Left forelimb (tissue), 1 donor: ENCODE data around the gene ATXN7L2.

ENCODE experiments used
- DNase-seq: peaks from one replicate; pipeline ENCODE4 v3.0.0-alpha.2; 2018; ENCODE audit warnings: low spot score

The ATXN7L2 gene

DNA sequence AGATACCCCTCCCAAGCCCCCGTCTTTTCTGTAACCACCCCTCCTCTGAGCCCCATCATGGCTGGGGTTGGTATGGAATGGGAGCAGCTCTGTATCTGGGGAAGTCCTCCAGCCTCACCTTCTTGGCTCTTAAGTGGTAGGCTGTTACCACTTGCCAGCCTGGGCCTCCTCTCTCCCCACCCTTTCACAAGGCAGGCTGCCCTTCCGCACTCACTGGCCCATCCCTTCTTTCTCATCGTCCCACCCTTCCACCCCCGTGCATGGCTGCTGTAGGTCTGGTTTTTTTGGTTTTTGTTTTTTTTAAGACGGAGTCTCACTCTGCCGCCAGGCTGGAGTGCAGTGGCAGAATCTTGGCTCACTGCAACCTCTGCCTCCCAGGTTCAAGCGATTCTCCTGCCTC is 15.4 kb downstream of the ATXN7L2 start:
- no peak for DNase-seq

DNA sequence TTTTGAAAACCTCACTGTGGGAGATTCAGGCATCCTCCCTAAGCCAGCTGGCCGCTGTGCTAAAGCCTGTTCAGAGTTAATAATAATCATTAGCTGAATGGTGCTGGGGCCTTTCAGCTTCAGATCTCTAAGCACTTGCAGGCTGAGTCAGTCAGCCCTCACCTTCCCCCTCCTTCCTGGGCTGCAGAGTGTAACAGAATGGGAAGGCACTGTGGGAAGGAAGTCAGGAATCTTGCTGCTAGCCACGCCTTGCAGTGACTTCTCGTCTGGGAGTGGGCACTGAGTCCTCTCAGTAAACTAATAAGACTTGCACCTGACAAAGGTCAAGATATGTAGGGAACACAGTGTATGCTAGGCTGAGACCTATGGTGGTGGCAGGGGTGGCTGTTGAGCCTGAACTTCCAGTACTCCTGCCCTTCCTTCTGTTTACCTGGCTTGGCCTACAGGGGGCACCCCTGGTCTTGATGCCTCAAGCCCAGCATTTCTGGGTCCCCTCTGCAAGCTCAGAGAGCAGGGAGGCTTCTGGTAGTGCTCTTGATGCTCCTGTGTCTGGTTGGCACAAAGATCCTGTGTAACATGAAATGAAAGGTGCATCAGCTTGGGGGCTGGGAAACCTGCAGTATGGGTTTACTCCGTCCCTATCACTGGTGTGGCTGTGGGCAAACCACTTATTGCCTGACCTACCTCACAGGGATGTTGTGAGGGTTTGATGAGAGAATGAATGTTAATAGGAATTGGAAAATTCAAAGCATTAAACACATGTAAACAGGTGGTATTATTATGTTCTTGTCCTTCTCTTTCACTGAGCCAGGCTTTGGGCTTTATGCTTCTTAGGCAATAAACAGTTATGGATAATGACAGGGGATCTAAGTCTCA is 16.2 kb downstream of the ATXN7L2 start:
- no peak for DNase-seq

- no peak for DNase-seq
Measured at GRCh38 chr1:109500941-109501381, 17.3 kb downstream of the ATXN7L2 start.

DNA sequence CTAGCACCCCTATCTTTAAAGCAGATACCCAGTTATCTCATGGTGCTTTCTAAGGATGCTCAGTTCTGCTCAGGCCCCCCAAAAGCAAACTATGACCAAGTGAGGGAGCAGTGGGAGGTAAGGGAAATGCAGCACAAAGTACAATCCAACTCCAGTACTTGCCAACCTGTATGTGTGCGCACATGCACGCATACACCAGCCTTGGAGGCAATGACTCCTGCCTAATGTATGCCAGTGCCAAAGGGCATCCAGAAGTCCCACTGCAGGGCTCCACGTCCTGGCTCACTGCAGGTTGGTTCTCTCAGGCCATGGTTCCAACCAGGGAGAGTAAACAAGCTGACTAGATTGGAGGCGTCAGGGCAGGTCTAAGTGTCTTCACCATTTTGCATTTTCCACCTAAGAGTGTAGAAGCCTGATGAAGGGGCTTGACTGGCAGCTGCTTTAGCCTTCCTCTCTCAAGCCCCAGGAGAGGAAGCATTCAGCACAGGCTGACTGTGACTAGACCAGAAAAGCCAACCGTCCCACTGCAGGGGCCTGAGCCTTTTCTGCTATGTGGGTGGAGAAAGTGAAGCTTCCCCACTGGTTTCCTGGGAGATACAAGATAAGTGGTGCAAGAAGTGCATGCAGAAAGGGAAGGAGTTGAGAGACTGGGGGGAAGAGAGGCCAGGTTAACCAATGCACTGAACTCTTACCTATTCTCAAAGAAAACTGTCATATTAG is 18.1 kb downstream of the ATXN7L2 start:
- DNase-seq, result no peak

- no peak for DNase-seq
Measured at GRCh38 chr1:109502364-109502851, 18.7 kb downstream of the ATXN7L2 start.

GRCh38 chr1:109503935-109504334 is 20.2 kb downstream of the ATXN7L2 start:
- DNase-seq, result no peak

DNA sequence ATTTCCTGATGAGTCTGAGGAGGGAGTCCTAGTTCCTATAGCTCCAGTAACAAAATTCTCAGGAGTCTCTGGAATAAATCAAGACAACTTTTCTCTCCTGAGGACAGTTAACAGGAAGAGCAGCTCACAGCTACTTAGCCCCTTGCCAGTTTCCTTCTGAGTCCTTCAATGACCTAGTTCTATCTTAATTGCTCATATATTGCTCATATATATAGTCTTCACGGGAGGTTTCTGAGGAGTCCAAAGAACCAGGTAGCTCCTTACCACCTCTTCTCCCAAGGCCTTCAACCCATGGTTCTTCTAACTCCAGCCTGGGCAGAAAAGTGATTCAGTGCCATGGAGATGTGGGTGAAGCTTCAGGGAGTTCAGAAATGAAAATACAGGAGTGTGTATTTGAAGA is 21.3 kb downstream of the ATXN7L2 start:
- DNase-seq, result no peak

- no peak for DNase-seq
Measured at GRCh38 chr1:109508001-109508872, 24.5 kb downstream of the ATXN7L2 start.

GRCh38 chr1:109508873-109509175 is 25.1 kb downstream of the ATXN7L2 start:
- DNase-seq, result no peak

- peak; percentile 81 for DNase-seq
Measured at GRCh38 chr1:109509176-109510134, 25.8 kb downstream of the ATXN7L2 start, which contains the start of gene AMIGO1. Gene AMIGO1, minus strand, starts transcription at chr1:109509727. Its CDS starts 815 bp downstream, at chr1:109508912.

- no peak for DNase-seq
Measured at GRCh38 chr1:109513110-109513710, 29.5 kb downstream of the ATXN7L2 start.

- DNase-seq, result no peak
Measured at GRCh38 chr1:109514846-109515245, 31.1 kb downstream of the ATXN7L2 start.

- DNase-seq, result no peak
Measured at GRCh38 chr1:109516872-109517271, 33.2 kb downstream of the ATXN7L2 start.

DNA sequence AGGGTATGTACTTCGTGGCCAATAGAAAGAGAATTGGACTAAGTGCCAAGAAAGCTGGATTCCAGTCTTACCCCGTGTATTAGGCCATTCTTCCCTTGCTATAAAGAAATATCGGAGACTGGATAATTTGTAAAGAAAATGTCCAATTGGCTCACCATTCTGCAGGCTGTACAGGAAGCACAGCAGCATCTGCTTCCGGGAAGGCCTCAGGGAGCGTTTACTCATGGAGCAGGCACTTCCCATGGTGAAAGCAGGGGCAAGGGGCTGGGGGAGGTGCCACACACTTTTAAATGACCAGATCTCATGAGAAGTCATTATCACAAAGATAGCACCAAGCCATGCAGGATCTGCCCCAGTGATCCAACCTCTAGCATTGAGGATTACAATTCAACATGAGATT is 33.6 kb downstream of the ATXN7L2 start:
- no peak for DNase-seq

DNA sequence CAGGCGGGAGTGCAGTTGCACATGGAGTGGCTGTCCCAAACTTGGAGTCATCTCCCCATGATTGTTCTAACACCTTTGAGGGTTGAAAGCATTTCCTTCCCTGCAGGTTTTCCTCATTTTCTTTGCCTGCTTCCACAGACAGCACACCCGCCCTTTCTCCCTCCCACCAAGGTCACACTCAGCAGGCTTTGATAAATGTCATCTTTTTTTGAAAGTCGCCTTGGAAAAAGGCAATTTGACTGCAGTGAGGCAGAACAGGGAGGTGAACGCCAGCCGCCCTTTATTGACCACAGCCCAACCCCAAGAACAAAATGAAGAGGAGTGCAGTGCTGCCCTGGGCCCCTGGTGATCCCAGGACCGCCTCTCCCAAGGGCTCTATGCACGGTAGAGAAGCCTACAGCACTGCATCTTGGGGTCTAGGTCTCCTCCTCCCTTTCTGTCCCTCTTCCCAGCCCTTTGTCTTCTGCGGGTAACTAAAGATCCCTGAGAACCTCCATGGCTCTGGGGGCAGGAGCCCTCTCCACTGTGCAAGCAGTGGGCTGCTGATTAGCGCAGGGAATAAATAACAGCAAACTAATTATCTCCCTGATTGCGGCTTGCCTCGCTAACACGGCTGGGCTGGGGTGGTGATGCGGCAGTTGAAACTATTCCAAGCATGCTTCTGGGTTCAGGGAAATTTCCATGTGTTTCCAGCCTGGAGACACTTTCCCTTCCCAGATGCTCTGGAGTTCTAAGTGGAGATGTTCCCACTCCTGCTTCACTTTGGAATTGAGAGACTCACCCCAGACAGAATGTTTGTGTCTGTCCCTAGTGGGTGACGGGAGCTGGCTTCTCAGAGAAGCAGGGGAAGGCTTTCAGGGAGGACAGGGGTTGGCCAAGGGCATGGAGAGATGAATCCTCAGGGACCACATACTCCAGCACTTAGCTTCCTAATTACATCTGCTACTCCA is 37.6 kb downstream of the ATXN7L2 start:
- no peak for DNase-seq

GRCh38 chr1:109522026-109522425 is 38.3 kb downstream of the ATXN7L2 start:
- DNase-seq, result no peak

DNA sequence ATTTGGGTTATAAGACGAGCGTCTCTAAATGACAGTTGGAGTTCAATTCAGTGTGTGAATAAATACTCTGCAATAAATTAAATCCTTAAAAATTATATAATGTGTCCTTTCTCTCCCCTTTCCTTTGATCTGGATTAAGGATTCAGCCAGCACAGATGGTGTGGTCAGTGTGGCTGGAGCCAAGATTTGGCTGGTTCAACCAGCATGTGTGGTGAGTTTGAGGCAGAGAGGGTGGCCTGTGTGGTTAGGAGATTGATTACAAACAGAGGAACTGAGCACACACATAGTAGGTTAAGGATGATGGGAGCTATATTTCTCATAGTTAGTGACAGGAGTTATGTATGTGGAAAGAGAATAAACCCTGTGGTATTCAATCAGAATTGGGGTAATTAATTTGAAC is 40.0 kb downstream of the ATXN7L2 start:
- DNase-seq, result no peak

DNA sequence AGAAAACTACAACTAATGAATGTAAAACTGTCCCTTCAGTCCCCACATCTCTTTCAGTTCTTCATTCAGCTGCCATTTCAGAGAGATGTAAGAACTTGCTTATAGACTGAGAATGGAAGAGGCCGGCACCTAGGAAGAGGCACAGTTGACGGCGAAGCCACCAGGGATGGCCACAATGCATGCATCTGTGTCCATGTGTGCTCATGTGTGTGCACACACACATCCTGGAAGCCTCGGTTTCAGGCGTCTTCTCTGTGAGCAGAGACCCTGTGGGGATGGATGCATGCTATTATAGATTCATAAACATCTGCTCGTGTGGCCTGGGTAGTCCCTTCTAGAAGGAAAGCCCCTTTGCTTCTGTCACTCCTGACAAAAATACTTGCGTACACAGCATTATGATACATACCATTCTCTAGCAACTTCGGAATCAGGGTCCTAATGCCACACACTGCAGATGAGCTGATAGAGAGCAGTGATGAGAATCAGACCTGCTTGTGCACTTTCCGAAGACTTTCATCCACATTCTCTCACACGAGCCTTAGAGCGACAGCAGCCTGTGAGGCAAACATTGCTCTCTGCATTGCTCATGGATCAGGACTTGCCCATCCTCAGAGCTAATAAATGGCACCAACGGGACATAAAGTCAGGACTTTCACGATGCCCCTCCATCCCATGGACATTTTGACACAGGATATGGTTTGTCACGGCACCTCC is 43.5 kb downstream of the ATXN7L2 start:
- no peak for DNase-seq
